ENCODE data around the gene SKIC8.

SKIC8 gene

DNA sequence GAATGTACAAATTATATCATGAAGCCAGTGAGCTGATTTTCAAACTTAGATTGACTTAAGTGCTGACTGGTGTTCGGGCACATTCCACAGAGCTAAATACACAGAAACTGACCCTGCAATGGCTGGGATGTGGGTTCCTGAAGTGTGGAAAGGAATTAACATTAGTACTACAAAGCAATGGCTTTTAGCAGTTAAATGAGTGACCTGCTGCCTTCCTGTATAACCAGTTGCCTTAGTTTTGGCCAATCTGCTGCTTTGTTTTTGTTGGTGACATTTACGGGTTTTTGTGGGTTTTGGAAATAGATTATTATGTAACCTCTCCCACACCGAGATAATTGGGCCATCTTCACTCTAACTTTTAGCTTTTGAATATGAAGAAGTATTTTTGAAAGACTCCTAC is 2.4 kb upstream of the SKIC8 start:
- DNase-seq (ENCODE audit: low read depth) = no peak
- TF ChIP-seq, protein P1, sequence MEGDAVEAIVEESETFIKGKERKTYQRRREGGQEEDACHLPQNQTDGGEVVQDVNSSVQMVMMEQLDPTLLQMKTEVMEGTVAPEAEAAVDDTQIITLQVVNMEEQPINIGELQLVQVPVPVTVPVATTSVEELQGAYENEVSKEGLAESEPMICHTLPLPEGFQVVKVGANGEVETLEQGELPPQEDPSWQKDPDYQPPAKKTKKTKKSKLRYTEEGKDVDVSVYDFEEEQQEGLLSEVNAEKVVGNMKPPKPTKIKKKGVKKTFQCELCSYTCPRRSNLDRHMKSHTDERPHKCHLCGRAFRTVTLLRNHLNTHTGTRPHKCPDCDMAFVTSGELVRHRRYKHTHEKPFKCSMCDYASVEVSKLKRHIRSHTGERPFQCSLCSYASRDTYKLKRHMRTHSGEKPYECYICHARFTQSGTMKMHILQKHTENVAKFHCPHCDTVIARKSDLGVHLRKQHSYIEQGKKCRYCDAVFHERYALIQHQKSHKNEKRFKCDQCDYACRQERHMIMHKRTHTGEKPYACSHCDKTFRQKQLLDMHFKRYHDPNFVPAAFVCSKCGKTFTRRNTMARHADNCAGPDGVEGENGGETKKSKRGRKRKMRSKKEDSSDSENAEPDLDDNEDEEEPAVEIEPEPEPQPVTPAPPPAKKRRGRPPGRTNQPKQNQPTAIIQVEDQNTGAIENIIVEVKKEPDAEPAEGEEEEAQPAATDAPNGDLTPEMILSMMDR (IDR thresholded peaks at IDR 0.05; ENCODE audit: insufficient read depth, low read depth, low read length, missing control alignments) = no peak
- no peak overlapping the region for H3K4me3 ChIP-seq (ENCODE audit: low read length)

DNA sequence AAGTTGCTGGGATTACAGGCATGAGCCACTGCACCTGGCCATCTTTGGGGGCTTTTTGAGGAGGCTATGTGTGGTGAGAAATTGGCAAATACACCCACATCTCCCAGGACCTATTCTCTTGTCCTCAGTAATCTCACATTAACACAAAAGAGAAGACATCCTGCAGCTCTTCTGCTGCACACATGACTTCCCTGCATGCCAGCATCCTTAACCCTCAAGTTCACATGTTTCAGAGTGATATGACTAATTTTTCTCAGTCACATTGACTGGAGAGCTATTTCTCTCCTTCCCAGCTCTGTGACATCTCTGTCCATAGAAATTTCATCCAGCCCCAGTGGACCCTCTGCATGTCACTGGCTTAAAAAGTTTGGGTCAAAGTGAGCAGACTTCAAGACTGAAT is 1.9 kb upstream of the SKIC8 start:
- H3K4me3 ChIP-seq (ENCODE audit: low read length) = no peak overlapping the region
- TF ChIP-seq, protein P1 (IDR thresholded peaks at IDR 0.05; ENCODE audit: insufficient read depth, low read depth, low read length, missing control alignments) = no peak
- DNase-seq (ENCODE audit: low read depth) = no peak

DNA sequence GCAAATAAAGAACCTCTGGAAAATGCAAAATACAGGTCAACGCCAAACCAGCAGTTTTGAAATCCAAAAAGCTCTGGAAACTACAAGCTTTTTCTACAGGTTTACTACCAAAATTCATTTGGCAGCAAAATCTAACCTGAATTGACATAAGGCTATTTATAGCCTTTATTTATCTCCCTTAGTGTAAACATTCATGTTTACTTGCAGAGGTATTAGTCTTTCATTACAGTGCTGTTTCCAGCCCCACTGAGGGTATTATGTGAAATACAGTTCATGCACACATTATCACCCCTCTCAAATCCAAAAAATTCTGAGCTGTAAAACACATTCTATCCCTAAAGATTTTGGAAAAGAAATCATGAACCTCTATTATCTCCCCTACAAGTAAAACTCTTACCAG is 7.2 kb downstream of the SKIC8 start:
- no peak overlapping the region for H3K4me3 ChIP-seq (ENCODE audit: low read length)
- TF ChIP-seq, protein P1 (IDR thresholded peaks at IDR 0.05; ENCODE audit: insufficient read depth, low read depth, low read length, missing control alignments) = no peak
- no peak for DNase-seq (ENCODE audit: low read depth)

DNA sequence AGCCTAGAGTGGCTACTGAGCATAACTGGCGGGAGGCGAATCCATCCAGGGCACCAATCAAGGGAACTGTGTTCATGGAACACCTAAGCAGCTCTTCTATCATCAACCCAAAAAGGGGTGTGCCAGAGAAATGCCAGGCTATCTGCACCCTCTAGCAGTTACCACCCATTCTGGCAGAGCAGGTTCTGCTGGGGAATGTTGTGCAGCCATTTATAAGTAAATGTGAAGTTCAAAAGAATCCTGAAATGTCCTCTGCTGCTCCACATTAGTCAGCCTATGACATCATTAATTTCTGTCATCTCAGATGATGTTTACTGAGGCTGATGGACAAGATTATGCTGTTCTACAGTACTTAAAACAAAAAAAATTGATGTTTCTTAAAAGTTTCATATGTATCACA is 7.7 kb downstream of the SKIC8 start:
- DNase-seq (ENCODE audit: low read depth) = peak; percentile 90
- TF ChIP-seq, protein P1 (IDR thresholded peaks at IDR 0.05; ENCODE audit: insufficient read depth, low read depth, low read length, missing control alignments) = no peak
- no peak overlapping the region for H3K4me3 ChIP-seq (ENCODE audit: low read length)

DNA sequence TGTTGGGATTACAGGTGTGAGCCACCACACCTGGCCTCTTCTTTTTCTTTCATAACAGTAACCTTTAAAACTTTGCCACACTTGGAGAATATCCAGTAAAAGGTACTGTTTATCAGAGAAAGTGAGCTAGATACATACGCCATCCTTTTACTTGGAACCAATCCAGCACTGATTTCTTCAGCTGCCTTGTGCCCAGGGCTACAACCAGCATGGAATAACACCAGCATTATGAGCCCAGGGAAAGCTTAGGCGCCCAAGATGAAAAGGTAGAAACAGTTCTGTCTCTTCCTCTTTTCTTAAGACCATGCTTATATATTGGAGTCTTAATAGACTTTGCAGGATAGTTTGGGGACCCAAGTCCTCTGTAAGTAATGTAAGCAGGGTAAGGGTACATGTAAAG is 8.4 kb downstream of the SKIC8 start:
- peak; percentile 16 for DNase-seq (ENCODE audit: low read depth)
- no peak overlapping the region for H3K4me3 ChIP-seq (ENCODE audit: low read length)
- TF ChIP-seq, protein P1 (IDR thresholded peaks at IDR 0.05; ENCODE audit: insufficient read depth, low read depth, low read length, missing control alignments) = no peak

- H3K4me3 ChIP-seq (ENCODE audit: low read length) = no peak overlapping the region
- DNase-seq (ENCODE audit: low read depth) = peak; percentile 31
- TF ChIP-seq, protein P1 (IDR thresholded peaks at IDR 0.05; ENCODE audit: insufficient read depth, low read depth, low read length, missing control alignments) = no peak
Measured at GRCh38 chr15:78290222-78290621, 9.2 kb downstream of the SKIC8 start.

- H3K4me3 ChIP-seq (ENCODE audit: low read length) = no peak overlapping the region
- TF ChIP-seq, protein P1 (IDR thresholded peaks at IDR 0.05; ENCODE audit: insufficient read depth, low read depth, low read length, missing control alignments) = no peak
- no peak for DNase-seq (ENCODE audit: low read depth)
Measured at GRCh38 chr15:78284758-78285157, 14.7 kb downstream of the SKIC8 start.
